HG02588 (cell line): ENCODE measurements around the gene TALDO1.

Experiments
- ATAC-seq: cut with Tn5 transposase; IDR thresholded peaks from one replicate; pipeline ENCODE4 v1.9.1; 2021; ENCODE audit warnings: mild to moderate bottlenecking, moderate library complexity; ENCODE audit not compliant: unreplicated experiment

TALDO1 gene

DNA sequence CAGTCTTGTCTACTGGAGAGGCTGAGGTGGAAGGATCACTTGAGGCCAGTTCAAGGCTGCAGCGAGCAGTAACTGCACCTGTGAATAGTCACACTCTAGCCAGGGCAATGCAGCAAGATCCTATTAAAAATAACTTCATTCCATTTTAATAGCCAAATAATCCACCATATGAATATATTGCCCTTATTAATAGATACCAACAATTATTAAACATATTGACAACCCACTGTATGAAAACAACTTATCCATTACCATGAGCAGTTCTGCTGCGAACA lies 19.6 kb downstream of the TALDO1 start:
- ATAC-seq, result no peak

DNA sequence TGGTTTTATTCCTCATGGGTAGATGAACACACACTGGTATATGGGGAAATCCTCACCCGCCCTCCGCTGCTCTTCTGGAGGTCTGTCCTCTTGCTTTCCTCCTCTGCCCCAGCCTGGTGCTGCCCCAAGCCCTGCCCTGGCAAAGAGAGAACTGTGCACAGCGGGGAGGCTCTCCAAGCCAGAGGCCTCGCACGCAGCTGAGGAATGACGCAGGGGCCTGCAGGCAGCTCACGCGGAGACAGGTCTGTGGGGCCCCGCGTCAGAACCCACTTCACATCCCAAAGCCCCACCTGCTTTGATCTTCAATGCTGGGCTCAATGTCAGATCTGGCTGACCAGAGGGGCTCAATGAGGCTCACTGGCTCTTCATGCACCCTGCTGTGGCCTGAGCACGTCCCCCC lies 20.0 kb downstream of the TALDO1 start:
- ATAC-seq, result no peak

DNA sequence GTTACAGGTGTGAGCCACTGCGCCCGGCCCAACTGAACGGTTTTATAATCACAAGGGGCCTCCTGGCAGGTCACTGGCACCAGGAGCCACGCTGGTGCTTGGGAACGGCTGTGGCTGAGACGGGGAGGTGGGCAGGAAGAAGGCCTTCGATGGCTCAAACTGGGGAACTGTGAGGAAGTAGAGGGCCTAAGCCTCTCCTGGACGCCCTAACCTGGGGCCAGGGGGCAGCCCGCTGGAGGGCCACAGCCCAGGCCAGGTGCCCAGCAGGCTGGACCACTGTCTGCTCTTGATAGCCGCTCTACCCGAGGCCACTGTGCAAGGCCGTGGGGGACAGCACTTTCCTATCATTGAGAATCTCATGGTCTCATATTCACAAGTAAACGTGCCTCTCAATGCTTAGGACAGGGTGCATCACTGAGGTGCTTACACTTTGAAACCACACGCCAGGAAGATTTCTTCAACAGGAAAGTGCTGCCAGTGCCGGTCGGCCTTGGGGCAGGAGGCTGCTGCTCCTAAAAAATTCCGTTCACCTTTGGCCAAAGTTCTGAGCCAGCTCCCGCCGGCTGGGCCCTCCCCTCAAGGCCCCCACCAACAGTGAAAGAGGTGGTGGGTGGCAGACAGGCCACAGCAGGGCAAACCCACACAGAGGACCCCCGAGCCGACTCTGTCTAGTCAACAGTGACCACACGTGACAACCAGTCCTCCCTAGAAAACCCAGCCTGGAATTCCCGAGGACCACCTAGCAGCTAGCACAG lies 22.8 kb downstream of the TALDO1 start:
- no peak for ATAC-seq

DNA sequence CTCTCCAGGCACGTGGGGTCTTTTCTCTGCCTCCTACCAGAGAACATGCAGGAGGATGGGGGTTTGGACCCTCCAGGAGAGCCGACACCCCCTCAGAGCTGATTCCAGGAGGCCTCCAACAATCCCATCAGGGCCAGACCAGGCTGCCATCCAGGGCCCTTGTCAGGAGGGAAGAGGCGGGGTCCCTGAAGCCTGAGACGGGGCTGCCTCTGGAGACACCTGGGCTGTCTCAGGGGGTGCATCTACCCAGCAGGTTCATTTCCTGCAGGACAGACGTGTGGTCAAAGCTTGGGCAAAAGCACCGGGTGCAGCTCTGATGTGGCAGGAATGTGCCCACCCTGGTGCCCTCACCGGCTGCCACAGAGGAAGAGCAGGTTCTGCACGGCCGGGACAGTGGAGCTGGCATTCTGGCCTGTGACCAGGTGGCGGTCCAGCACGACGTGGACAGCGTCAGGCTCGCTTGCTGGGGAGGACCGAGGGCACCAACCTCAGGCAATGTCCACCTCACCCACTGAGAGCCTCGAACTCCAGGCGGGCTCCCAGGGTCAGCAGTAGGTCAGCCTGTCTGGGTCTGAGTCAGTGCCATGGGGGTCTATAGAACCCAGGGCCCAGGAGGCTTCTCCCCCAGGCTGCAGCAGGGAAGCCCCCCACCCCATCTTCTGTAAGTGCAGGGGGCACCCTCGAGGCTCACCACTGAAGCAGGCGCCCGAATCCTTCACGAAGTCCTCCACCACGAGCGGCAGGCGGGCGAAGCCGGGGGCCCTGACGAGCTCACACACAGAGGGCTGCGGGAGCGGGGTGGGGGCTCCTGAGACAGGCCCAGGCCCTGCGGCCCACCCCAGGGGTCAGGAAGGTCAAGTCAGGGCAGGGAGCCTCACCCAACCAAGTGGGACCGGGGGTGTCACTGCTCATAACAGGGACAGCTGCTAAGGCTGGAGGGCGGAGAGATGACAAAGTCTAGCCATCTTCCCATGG lies 23.7 kb downstream of the TALDO1 start:
- ATAC-seq, result no peak

DNA sequence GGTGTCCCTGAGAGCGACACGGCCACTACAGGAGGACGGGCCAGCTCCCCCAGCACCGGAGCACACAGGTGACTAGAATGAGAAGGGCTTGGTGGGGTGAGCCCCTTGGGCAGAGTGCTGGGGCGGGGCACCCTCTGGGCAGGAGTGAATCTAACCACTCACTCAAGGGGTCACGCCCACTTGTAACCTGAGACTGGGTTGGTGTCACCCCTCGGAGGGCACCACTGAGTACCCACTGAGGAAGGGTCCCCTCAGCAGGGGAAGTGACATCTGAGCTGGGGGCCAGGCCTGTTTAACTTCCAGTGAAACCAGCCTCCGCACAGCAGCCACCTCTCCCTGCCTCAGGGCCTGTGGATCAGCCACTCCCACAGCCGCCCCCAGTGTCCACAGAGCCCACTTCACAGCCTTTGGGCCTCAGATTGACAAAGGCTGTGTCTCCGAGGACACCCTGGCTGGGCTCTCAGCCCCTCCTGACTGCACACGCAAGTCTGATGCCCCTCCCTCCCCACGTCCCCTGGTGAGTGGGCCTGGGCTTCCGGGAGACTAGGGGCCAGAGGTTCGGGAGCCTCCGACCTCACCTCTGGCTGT lies 24.4 kb downstream of the TALDO1 start:
- no peak for ATAC-seq

DNA sequence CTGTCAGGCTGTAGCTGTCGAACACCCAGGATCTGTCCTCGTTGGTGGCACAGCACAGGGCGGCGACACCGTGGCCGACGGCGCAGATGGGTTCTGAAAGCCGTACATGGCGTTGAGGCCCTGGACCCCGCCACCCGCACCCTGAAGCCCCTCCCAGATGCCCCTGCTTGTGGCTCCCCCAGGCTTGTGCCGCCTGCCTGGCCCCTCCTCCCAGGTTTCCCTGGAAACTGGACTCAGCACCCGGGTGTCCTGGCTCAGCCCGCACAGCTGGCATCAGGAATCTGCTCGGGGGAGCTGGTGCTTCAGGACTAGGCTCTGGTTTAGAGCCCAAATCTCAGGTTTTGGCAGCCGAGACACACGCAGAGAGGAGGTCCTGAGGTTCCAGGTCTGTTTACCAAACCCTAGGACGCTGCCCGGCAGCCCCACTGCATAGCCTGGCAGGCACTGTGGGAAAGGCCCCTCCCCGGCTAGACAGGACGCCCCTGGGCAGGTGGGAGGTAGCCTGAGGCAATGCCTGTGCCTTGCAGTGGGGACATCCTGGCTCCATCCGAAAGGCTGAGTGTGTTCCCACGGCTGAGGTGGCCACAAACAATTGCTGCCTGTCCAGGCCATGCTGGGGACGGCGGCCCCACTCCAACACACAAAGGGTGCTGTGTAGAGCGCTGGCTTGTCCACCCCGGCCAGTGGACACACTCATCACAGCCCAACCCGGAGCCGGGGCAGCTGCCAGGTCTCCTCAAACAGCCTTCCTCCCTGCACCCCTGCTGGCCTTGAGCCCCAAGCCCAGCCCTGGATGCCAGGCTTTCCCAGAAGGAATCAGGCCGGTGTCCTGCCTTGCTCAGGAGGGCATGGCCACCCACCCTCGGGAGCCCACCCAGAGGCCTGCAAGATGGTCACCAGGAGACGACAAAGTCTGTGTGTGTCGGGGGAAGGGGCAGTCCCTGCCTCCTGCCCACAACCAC lies 25.4 kb downstream of the TALDO1 start:
- ATAC-seq, result no peak

DNA sequence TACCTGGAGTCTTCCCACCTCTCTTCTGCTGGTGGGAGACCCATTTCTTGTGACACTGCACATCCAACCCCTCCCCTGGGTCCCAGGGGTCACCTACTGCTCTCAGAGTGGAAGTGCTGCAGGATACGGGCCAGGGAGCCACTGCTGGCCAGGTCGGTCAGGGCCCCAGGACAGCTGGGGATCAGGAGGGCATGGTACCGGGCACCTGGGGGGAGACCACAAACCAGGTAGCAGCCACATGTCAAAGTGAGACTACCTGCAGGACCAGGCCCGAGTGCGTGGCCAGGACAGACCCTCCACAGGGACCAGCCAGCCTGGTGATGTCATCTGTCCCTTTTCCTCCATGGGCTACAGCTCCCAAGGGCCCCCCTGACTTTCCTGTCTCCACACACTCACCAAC lies 26.2 kb downstream of the TALDO1 start:
- ATAC-seq, result no peak

DNA sequence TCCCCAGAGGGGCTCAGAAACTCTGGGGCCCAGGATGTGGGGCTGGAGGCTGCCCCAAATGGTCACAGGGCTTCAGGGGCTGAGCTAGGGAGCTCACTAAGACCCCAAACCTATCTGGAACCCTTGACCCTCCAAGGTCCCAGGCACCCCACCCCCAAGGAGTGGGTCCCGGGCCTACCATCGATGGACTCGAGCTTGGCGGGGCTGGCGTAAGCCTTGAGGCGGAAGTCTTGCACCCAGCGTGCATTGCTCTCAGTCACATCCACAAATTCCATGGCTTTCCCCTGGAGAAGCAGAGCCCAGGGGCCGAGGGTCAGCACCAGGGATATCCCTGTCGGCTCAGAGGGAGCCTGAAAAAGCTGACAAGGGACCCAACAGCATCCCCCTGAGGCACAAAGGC lies 26.6 kb downstream of the TALDO1 start:
- ATAC-seq, result no peak

DNA sequence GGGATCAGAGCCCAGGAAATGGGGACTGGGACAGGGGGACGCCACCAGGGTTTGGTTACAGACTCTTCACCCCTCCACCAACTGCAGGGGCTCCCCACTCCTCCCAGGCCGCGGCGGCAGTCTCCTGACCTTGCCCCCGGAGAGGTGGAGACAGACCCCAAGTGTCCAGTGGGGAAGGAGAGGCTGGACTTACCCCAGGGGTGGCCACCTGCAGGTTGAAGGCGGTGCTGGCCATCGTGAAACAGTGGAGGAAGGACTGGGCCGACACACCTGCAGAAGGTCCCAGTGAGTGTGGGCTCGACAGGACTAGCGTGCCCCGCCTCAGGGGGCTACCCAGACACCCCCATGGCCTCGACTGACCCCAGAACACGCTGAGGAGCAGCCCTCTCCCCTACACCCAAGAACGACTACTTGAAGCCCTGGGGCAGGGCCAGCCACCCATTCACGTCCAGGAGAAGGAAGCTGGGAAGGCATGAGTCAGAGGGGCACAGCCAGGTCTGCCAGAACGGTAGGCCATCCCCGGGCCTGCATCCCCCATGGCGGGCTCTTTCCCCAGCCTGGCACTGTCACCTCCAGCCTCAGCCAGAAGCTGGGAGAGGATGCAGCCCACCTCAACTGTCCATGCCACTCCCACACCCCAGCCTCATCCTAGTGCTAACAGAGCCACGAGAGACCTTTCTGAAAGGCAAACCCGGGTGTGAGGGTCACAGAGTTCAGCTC lies 27.8 kb downstream of the TALDO1 start:
- ATAC-seq, result no peak

DNA sequence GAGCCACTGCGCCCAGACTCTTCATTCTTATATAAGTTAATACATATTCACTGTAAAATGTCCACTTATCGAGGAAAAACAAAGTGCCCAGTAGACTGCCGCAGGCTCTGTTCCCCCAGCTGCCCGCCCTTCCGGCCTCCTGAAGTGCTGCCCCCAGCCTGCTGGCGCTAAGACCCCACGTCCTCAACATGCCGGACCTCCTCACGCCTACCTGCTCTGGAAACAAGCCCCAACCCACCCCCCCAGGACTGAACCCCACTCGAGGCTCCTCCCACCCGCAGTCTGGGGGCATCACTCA lies 28.9 kb downstream of the TALDO1 start:
- ATAC-seq, result no peak

DNA sequence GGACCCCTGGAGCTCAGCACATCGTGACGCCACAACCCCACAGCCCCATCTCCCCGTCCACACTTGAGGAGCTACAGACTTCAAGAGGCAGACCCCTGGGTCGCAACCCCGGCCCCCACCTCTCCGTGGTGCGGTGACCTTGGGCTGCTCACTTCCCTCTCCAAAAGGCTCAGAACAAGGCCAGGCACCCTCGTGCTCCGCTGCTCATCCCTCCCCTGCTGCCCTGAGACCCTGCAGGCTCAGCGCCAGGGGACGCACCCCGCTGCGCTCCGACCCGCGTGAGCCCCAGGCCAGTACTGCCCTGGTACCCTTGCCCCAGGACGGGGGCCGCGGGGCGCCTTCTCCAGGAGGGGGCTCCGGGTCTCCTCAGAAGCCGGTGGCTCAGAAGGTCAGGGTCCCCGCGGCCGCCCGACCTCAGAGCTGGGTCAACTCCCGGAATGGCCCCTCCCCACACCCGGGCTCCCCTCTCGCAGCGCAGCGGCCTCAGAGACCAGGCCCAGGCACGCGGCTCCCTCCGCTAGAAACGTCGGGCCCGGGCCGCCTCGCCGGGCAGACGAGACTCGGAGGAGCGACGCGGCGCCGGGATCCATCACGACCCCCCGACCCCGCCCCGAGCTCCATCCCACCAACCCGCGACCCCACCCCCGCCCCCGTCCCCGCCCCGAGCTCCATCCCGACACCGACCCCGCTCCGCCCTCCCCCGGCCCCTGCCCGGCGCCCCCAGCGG lies 29.5 kb downstream of the TALDO1 start:
- ATAC-seq, result peak; percentile 18

DNA sequence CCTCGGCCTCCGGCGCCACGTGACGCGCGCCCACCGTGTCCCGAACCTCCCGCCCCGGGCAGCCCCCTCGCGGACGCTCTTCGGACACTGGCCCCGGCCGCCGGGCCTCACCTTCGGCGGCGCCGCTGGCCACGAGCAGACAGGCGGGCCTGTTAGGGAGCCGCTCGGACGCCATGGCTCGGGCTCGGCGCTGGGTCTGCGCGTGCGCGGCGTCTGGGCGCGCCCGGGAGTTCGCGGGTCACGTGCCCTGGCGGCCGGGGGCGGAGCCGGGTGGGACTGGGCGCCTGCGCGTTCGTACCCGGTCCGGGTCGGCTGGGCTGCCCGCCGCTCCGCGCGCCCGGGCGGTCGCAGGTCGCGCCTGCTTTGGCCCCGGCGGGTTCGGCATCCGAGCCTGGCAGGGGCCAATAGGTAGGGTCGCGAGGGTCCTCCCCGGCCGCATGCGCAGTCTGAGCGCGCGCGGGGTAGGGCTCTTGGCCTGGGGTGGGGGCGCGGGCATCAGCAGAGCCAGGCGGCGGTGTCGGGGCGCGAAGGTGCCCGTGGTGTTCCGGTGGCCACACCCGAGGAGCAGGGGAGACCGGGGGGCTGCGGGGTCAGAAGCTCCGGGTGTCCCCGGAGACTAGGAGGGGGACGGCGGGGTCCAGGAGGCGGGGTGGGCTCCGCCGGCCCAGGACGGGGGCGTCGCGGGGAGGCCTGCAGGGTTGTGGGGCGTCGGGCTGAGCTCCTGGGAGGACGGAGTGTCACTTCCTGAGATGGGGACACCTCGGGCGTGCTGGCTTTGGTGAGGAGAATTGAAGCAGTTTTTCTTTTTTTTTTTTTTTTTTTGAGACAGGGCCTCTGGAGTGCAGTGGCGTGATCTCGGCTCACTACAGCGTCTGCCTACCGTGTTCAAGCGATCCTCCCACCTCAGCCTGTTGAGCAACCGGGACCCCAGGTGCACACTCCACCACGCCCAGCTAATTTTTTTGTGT lies 30.3 kb downstream of the TALDO1 start, which contains the start of gene GATD1:
Gene GATD1 (minus strand): TSS at position 200 of the 968 bp plus-strand sequence. CDS start 25 bp downstream, at position 175.
- ATAC-seq, result peak; percentile 65

DNA sequence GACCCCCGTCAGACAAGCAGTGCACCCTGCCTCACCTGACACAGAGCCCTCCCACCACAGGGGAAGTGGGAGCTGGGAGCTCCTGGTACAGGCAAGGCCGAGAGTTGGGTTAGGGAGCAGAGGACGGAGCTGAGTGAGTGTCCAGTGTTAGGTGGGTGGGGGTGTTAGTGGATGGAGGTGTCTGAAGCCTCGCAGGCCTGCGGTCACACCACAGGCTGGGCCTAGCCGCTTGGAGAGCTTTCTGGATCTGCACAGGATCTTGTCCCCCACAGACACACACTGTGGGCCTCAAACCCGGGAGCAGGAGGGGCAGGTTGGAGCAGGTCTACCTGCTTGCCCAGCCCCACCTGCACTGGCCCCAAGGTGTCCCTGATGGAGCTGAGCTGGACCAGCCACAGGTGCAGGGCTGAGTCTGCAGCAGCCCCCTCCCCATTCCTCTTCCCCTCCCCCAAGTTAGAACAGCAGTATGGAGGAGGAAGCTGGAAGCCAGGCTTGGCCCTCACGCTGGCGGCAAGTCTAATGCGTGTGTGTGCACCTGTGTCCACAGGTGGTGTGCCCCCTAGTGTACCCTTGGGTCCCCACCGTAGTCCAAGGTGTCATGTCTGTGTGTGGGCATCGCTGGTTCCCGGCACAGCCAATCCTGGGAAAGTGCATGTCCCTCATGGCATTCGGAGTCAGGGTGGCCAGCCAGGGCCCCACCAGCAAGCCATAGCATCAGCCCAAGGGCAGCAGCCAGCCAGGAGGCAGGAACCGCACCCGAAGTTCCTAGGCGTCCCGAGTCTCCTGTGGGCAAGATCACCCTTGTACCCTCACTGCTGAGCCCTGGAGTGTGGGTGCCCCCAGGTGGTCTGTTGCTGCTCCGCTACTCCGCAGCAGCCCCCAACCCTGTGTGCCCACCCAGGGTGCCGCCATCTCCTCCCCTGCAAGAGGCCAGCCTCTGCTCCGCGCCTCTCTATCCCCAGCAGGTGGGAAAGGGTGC lies 32.0 kb downstream of the TALDO1 start:
- no peak for ATAC-seq

DNA sequence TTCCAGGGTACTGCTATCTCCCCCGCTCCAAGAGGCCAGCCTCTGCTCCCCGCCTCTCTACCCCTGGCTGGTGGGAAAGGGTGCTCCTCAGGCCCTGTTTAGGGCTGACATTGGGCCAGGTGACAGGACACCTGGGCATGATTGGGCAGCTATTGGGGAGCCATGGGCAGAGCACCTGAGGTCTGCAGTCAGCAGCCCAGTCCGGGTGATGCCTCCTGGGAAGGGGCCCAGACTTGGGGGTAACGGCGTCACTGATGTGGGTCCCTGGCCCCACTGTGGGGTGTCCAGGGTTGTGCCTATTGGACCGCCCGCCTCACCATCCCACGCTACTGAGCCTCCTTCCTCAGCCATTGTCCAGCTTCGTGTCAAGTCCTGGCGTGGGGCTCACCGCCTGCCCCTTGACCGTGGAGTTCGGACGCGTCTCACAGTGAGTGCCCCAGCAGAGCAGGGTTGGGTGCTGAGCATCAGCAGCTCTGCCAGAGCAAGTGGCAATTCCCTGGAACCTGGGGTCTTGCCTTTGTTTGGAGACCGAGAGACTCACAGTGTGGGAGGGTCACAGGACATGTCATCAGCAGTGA lies 32.8 kb downstream of the TALDO1 start:
- no peak for ATAC-seq

DNA sequence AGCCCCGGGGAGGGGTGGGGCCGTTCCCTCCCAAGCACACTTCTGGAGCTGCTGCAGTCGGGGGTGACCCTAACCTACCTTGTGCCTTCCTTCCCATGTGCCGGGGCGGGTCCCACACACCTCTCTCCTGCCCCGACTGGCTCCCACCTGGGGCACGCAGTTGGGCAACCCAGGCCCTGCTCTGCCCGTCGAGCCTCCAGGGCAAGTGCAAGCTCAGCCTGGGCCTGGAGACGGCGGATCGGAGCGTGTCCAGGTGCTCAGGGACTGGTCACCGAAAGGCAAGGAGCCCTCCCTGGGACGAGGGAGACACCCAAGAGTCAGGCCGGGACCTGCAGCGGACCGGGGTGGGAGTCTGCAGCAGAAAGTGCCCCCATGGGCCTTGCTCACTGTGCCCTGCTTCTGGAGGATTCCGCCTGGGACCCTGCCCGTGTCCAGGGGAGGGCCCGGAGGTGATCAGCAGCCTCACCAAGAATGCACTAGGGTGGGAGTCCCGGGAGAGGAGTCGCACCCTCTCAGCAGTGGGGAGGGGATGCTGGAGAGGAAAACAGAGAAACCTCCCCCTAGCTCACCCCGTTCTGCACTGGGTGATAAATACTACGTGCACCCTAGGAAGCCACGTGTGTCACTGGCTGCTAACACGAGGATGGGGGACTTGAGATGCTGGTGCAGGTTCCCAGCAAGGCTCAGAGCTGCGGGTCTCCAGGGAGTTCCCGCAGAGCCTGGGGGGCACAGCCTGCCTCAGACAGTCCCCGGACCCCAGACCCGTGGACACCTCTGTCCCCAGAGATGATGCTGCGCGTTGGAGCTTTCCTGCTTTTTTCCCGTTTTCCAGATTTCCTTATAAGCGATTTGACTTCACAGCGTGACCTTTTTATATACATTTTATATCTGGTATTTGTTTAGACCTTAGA lies 35.3 kb downstream of the TALDO1 start:
- ATAC-seq, result no peak

DNA sequence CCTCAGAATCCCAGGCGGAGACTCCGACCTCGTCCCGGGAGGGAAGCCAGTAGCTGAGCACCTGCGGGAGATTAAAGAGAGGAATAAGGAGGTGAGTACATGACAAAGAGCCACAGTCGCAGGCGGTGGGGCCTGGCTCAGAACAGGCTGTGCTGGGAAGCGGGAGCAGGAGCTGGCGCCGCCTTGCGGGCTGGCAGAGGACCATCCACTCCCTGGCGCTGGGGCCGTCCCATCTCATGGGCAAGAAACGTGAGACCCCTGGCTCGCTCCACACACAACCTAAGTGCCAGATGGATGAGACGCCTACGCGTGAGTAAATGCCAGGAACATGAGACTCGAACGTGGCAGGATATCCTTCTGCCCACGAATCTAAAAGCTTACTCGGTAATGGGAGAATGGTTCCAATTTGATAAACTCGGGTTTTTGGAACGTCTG lies 36.3 kb downstream of the TALDO1 start:
- no peak for ATAC-seq
